HG02943 (cell line): ENCODE measurements around the gene ANGPTL7.
"Not testable (repeated sequence)": the region's sequence is repeated elsewhere in the genome, so short reads cannot be mapped to it uniquely, and the experiment has no call there.

Experiments used
- ATAC-seq: cut with Tn5 transposase; IDR thresholded peaks from one replicate; pipeline ENCODE4 v1.9.1; 2021; ENCODE audit warnings: mild to moderate bottlenecking, low read depth, moderate library complexity; ENCODE audit not compliant: unreplicated experiment

ANGPTL7 gene, protein sequence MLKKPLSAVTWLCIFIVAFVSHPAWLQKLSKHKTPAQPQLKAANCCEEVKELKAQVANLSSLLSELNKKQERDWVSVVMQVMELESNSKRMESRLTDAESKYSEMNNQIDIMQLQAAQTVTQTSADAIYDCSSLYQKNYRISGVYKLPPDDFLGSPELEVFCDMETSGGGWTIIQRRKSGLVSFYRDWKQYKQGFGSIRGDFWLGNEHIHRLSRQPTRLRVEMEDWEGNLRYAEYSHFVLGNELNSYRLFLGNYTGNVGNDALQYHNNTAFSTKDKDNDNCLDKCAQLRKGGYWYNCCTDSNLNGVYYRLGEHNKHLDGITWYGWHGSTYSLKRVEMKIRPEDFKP

DNA sequence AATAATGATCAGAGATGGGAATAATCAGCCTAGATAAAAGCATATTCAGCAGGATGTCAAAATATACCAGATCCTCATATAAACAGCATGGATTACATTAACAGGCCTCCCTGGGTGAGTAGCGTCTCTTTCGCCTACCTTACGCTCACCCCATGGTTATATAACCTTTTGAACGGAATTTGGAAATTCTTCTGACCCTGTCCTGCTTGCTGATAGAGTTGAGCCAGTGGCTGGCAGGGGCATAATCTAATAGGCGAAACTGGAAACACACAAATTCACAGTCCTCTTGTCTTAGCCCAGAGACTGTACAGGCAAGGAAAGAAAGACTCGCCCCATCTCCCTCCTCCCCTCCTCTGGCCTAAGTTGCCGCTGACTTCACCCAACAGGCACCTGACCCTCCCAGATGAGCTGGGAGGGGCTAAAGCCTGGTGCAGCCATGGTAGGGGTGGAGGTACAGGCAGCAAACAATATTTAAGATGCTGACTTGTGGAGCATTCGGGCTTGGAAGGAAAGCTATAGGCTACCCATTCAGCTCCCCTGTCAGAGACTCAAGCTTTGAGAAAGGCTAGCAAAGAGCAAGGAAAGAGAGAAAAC, at the start of gene ANGPTL7:
Gene ANGPTL7, plus strand, starts transcription at position 498 of the 594 bp plus-strand sequence. CDS start 225 bp downstream, outside the sequence.
- no peak for ATAC-seq

DNA sequence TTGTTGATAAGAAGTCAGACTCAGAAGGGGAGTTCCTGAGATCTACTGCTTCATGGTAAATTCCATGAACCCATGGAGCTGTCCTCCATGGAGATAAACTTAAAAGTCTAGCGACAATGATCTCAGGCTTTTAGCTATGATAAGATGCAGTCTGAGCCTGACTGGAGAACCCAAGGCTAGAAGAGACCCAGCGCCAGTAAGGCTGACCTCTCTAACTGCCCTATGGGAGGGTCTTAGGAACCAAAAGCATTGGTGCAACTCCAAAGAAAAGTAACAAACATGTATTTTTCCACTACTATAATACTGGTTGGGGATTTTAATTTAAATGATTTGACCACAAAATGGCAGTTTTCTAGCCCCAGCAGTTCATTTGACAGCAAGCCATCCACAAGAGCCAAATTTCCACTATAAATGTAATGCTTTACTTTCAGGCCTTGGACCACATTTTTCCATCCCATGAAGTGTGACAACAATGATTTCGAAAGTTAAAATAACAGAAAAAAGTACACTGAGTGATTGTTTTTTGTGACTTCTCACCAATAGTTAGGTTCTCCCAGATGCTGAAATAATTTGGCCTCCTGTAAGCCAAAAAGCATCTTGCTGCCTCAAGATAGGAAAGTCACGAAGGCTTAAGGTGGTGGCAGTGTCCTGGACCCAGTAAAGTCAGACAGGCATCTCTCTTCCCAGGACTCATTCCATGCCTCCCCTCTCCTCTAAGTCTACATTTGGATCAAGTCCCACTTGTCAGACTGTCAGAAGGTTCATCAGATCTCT, 46.4 kb upstream of the ANGPTL7 start:
- no peak for ATAC-seq

DNA sequence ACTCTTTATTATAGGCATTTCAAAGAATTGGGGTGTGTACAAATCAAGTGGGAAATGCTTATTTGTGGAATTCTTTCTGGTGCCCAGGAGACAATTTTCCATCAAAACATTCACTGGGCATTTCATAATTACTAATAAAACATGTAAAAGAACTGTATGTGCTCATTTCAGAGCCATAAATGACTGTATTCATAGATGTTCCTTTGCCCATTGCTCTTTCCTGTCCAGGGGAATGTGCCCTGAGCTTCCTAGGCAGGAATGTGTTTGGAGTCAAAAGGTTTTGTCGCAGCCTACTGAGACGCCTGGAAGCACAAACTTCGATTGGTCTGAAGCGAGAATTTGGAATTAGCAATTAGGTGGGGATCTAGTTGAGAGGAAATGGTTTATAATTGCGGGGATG, 45.8 kb upstream of the ANGPTL7 start:
- no peak for ATAC-seq

DNA sequence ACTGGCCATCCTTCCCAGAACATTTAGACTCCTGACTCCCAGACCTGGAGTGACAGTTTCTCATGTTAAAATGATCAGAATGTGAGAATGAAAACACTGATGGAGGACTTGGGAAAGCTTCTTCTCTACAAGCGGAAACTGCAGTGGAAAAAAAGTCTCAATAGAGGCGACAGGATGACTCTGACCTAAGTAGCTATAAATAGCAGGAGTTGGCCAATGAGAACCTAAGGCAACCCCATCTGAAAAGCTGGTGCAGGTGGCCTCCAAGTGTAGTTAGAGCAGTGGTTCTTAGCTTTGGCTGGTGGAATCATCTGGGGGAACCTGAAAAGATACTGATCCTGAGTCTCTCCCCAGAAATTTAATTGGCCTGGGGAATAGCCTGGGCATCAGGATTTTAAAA, 45.2 kb upstream of the ANGPTL7 start:
- no peak for ATAC-seq

DNA sequence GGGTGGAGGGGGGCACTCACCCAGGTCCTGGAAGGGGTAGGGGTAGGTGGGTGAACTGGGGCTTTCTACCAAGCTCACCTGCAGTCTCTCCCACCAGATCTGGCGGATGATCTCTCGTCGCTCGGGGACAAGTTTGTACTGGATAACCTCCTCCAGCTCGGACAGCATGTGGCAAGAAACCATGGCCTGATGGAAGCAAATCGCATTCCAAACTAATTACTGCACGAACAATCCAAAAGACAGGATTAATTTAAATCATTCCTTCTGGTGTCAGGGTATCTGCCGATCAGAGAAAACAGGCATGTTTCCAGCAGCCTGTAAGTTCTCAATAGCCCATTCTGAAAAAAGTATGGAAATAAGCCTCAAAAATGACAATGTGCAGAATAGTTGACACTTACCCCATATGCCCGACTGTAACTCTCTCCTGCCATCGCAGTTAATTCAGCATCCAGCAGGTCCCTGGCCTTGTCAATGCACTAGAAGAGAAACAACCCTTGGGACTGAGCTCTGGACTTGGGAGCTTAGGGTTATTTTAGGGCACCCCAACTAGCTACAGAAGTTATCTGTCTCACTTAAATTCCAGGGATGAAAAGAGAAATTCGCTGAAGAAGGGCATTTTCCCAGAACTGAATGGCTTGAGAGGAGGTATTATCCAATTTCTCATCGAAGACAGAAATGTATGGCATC, 44.4 kb upstream of the ANGPTL7 start:
- no peak for ATAC-seq

DNA sequence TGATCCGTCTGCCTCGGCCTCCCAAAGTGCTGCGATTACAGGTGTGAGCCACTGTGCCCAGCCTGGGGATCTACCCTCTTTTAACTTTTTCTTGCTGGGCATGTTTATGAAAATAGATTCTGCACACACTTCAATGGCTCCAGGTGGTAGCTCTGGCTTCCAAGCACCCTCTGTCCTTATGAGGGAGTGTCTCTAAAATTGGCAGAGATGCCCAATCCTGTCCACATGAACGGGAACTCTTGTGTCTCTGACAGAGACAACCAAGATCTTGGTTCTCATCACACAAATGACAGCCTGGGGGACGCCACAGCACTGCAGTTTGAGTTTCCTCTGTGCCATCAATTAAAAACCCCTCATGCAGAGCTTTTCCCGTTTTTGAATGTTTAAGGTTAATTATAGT, 43.4 kb upstream of the ANGPTL7 start:
- ATAC-seq, result no peak

DNA sequence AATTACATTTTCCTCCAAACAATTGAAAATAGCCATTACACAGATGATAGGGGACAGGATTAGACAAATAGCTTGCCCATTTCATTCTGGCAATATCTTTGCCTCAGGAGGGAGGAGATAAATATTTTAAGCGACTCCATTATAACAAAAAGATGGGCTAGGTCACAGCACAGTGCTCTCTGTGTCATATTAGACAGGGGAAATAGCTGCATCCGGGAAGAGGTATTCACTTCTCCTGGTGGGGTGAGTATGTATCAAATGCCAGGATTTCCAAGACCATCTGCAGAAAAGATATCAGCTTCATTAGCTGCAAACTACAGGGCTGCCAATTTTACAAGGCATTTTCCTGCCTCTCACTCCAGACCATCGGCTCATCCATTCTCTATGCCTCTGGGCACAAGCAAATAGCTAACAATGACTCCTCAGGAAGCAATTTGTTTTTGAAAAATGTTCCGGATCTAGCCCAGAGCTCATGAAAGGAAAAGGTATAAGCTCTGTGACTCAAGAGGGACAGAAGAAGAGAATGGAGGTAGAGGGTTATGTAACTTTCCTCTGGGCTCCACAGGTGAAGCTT, 41.9 kb upstream of the ANGPTL7 start:
- ATAC-seq, result no peak

DNA sequence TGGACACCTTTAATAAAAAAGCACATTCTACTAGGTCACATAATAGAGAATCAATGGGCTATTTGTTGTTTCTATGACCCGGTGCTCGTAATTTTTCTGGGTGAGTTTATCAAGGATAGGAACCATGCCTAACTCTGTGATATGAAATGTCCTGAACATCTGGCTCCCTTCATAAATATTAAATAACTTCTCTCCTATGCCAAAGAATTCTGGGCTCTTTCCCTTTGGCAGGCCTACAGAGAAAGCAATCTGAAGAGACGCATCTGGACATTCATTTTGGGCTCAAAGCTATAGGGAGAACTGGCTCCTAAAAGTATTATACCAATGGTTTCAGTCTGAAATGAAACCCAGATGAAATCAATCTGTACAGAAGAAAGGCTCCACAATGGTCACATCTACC, 38.8 kb upstream of the ANGPTL7 start:
- ATAC-seq, result no peak

DNA sequence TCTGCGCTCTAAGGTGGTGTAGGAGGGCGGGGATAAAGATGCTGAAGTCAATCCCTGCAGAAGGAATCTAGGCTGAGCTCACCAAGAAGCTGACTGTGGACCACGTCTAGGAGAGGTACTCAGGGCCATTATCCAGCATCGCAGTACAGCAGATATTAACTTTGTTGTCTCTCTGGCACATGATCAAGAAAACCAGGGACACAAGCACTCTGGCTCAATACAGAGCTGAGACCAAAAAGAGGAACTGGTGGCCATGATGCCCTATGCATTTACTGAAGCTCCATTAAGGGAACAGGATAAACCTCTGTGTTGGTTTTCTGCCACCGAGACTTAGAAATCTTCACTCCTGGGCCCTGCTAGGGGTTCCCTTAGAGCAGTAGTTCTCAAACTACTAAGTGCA, 38.0 kb upstream of the ANGPTL7 start:
- ATAC-seq, result no peak

DNA sequence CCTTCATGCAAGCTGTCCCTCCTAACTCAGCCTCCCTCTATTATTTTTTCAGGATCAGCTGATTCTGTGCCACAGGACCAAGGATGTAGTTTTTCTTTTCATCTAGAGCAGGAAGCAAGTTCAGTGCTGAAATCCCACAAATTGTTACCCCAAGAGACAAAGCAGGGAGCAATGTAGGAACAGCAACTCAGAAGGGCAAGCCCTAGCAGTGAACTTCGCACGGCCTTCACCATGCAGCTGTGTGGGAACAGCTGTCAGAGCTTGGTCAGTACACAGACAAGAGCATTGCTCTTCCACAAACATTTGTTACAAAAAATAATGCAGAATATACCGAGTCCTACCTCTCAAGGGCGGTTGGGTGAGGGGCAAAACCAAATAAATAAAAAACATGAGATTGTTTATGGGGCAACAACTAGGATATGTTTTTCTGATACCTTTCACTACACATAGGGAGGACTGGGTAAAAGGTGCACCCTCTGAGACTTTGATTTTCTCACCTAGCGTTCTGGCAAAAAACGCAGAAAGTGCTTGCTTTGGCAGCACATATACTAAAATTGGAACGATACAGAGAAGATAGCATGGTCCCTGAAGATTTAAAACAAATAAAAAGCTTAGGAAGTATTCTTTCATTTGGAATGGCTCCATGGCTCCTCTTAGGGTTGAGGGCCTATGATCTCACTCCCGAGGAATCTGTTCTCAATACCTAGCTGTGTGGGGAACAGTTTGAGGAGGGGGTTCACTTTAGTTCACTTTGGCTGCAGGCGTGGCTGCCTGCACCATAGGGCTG, 37.1 kb upstream of the ANGPTL7 start:
- no peak for ATAC-seq

DNA sequence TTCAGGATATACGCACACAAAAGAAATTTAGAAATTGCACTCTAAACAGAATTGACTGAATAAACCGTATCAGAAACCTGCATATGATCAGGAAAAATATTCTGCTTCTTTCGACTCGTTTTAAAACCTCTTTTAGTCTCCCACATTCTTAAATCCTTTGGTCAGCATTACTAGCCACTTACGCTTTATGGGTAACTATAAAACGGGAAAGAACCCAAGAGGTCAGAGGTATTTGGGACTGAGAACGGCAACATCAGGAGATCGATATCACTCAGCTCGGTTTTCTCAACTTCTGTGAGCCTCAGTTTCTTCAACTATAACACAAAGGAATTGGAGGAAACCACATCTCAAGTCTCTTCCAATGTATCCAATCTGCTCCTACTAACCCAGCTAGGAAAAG, 36.4 kb upstream of the ANGPTL7 start:
- ATAC-seq, result no peak

DNA sequence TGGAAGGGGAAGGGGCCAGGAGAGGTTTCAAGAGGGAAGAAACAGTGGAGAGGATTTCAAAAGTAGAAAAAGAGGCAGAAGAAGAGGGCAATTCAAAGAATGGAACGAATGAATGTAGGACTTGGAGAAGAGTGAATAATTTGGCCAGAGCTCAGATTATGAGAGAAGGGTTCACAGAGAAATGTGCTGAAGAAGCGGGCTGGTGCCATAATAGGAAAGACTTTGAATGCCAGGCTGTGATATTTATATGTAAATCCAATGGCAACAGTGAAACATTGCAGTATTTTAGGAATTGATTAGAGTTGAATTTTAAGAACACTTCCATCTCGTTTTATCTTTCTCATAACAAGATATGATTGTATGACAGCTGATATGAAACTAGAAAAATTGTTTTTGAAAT, 36.0 kb upstream of the ANGPTL7 start:
- no peak for ATAC-seq

DNA sequence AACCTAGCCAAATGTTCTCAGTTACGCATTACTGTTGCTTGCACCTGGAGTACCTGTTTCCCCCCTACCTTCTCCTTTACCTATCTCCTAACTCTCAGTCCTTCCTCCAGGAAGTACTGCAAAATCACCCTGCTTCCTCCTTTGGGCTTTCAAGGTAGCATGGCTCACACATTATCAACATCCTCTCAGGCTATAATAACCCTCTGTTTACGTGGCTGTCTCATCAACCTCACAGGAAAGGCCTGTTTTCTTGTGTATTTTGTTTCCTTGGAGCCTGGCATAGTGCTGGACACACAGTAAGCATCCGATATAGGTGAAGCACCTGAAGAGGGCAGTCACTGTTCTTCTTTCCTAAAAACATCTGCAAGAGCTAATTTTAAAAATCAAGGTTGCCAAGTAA, 32.7 kb upstream of the ANGPTL7 start:
- ATAC-seq, result no peak

DNA sequence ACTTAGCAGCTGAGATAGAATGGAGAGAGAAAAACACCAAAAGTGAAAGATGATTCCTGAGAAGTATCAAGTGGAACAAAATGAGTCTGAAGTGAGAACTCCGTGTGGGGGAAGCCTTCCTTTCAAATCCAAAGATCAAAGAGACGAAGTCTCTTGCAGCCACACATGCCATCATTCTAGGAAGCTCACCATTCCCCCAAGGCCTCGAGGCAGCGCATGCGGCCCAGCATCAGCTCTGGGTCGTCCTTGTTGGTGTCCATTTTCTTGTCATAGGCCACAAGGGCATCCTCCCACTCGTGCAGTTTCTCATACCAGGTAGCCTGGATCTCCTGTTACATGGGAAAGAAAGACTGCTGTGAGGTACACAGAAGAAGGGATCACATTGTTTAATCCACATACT, 32.2 kb upstream of the ANGPTL7 start:
- ATAC-seq, result no peak

DNA sequence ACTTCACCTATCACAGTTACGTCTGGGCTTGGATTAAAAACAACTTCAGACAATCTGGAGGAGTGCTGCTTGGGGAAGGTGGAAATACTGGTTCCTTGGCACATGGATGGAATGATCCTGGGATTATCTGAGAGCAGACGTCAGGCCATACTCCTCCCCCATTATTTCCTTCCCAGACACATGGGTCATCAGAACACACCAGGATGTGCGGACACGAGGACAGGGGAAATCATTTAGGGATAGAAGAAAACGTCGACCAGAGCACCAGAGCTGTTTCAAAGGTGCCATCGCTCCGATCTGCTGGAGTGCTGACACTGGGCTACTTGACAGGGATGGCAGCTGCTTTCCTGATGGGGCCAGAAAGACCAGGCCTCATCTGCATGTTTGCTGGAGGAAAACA, 31.8 kb upstream of the ANGPTL7 start:
- ATAC-seq, result no peak

DNA sequence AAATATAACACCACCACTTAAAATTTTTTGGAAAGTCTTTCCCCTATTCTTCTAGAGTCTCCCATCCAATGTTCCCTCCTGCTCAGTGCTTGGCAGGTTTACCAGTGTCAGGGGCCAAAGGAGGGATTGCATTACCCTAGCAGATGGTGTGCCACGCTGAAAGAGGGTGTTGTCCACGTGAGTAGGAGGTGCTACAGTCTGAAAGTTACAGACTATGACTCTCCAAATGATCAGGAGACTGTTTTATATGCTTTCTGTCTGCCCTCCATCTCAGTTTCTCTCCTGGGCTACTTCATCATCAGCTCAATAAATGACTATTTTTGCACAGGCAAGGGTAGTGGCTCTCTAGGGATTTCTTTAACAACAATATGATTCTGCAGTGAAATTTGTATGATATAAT, 31.3 kb upstream of the ANGPTL7 start:
- no peak for ATAC-seq

DNA sequence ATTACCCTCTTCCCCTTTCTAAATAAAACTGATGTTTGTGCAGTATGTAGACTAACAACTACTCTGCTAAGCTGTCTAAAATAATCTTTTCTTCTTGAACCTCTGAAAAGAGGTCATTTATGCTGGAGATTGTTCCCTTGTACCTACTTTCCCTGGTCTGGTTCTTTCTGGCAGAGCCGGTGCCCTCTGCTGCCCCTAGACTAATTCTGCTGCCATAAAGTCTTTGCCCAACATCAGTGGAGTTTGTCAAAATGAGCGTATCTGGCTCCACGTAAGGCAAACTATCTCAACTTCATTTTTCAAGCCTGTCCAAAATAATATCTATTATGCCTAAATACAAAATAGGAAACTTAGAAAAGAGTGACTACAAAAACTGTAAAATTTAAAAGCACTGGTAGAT, 30.9 kb upstream of the ANGPTL7 start:
- no peak for ATAC-seq

DNA sequence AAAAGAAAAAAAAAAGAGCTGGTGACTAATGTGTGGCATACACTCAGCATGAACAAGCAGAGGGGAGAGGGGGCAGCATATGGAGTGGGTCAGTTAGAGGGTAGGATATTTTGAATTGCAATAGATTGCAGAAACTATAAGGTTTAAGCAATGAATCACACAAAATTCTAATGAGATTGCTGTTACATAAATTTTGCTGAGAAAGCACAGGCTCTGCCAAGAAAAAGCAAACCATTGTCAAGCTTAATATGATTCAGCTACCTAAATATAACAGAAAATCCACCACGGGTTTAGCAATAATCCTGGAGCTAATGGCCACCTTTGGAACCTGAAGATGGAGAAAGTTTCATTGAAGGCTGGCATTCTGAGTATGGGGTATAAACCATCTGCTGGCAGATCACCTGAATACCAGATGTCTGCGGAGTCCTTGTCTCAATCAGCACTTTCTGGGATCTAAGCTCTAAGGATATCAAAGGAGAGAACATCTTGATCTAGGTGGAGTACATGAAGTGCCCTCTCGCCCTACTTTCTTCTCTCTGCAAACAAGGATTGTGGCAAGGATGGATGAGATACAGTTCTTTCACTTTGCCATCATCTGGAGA, 30.3 kb upstream of the ANGPTL7 start:
- ATAC-seq, result no peak

DNA sequence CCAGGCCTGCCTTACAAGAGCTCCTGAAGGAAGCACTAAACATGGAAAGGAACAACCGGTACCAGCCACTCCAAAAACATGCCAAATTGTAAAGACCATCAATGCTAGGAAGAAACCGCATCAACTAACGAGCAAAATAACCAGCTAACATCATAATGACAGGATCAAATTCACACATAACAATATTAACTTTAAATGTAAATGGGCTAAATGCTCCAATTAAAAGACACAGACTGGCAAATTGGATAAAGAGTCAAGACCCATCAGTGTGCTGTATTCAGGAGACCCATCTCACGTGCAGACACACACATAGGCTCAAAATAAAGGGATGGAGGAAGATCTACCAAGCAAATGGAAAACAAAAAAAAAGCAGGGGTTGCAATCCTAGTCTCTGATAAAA, 26.4 kb upstream of the ANGPTL7 start:
- ATAC-seq, result not testable (repeated sequence)

DNA sequence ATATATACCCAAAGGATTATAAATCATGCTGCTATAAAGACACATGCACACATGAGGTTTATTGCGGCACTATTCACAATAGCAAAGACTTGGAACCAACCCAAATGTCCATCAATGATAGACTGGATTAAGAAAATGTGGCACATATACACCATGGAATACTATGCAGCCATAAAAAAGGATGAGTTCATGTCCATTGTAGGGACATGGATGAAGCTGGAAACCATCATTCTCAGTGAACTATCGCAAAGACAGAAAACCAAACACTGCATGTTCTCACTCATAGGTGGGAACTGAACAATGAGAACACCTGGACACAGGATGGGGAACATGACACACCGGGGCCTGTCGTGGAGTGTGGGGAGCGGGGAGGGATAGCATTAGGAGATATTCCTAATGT, 22.4 kb upstream of the ANGPTL7 start:
- ATAC-seq, result not testable (repeated sequence)
